ENCODE data around the gene MSL3B.

The MSL3B gene

GRCh38 chr2:233852056-233852455 is 16.1 kb downstream of the MSL3B start:
- no peak for DNase-seq (ENCODE audit: low read depth)

DNA sequence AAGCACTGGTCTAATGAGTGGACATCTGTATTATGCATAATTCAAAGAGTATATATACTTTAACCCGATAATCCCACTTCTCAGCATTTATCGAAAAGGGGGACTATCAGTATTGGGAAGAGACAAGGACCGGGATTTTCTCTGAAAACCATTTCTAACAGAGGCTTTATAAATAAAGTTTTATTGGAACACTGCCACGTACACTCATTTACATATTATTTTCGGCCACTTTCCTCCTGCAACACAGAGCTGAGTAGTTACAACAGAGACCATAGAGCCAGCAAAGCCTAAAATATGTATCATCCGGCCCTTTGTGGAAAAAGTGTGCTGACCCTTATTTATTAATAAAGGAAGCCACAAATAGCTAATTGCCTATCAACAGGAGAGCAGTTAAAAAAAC is 17.0 kb downstream of the MSL3B start:
- DNase-seq (ENCODE audit: low read depth) = no peak

DNA sequence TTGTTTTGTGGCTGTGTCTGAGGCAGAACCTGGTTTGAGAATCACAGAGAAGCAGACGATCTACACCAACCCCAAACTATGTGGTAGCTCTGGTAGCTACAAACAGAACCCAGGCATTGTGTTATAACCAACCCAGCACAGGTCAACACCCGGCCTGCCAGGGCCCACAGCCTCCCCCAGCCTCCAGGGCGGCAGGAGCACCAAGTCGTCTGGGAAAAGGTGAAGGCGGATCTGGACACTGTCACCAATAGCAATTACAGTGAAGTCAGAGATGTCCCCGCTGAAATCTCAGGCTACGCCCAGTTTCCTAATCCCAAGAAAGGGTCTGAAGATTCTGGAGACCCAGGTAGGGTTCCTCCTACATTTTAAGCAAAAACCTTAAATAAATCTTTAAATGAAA is 17.4 kb downstream of the MSL3B start:
- DNase-seq (ENCODE audit: low read depth) = no peak

GRCh38 chr2:233849607-233850271 is 18.4 kb downstream of the MSL3B start:
- no peak for DNase-seq (ENCODE audit: low read depth)

DNA sequence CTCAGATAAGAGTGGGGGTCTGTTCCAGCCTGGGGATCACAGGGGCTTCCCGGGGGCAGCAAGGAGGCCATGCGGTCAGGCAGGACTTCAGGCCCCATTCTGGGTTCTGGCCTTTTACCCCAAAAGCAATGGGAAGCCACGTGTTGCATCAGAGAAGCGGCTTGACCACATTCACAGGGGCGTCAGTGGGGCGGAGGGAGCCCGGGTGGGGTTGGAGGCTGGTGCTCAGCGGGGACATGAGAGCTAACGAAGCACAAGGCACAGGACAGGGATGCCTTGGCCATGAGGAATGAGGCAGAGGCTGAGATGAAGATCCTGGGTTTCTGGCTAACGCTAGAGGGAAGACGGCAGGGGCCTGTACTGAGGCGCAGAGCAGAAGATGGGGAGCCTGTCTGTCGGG is 19.9 kb downstream of the MSL3B start:
- DNase-seq (ENCODE audit: low read depth) = no peak

DNA sequence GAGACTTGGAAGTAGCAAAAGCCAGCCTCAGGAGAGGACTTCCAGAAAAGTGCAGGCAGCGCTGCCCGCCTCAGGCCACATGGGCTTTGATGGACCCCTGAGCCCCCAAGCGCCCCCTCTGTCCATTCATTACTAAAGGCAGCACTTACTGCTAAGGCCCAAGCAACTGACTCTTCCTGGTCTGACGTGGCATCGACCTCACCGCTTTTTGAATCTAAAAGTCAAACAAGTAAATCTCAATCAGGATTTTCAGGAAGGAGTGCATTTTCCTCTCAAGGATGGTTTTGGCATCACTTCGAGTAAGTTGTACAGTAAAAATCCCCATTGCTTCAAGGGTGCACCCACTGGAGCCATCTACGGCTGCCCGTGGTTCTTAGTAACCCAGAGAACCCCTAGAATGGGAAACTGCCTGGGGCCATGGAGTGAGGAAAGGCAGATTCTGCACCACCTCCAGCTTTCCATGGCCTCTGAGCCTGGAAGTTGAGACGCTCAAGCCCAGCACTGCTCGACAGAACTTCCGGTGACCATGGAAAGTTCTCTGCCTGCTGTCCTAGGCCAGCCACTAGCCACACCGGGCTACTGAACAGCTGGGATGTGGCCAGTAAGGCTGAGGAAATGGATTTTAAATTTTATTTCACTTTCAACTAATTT is 20.8 kb downstream of the MSL3B start:
- no peak for DNase-seq (ENCODE audit: low read depth)

- no peak for DNase-seq (ENCODE audit: low read depth)
These were observed 21.6 kb downstream of the MSL3B start for GRCh38 chr2:233846387-233847247.

GRCh38 chr2:233845301-233846060 is 22.7 kb downstream of the MSL3B start:
- DNase-seq (ENCODE audit: low read depth) = no peak

- DNase-seq (ENCODE audit: low read depth) = no peak
These were observed 23.4 kb downstream of the MSL3B start for GRCh38 chr2:233844836-233845235.

GRCh38 chr2:233844064-233844807 is 23.9 kb downstream of the MSL3B start:
- DNase-seq (ENCODE audit: low read depth) = no peak

DNA sequence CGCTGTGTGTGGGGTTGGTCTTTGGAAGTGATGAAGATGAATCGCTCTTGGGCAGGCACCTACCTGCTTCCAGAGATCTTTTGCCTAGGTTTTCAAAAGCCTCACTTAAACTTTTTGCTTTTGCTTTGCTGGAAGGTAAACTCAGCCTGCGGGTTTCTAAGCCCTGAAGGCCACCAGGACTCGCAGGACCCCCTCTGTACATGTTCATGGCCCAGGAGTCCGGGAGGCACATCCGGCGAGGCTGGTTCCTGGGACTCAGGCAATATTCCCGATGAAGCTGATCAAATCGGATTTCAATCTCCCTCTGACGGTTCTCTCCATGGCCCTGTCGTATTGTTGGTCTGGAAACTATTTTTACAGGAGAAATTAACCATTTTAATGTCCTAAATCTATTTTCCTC is 27.0 kb downstream of the MSL3B start:
- no peak for DNase-seq (ENCODE audit: low read depth)

GRCh38 chr2:233840520-233840919 is 27.7 kb downstream of the MSL3B start:
- no peak for DNase-seq (ENCODE audit: low read depth)

DNA sequence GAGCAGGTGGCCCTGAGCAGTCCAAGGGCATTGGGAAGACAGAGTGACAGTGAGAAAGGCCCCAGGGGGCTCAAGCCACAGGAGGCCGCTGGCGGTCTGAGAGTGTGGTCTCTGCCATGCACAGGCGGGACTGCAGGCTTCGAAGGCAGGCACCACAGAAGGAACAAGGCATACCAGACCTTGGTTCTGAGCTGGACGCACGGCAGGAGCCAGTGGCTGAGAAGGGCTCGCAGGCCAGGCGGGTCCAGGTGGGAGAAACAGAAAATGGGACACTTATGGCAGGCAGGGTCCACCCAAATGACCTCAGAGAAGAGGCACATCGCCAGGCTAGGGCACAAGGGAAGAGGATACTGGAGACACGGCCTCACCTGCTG is 28.8 kb downstream of the MSL3B start:
- no peak for DNase-seq (ENCODE audit: low read depth)

DNA sequence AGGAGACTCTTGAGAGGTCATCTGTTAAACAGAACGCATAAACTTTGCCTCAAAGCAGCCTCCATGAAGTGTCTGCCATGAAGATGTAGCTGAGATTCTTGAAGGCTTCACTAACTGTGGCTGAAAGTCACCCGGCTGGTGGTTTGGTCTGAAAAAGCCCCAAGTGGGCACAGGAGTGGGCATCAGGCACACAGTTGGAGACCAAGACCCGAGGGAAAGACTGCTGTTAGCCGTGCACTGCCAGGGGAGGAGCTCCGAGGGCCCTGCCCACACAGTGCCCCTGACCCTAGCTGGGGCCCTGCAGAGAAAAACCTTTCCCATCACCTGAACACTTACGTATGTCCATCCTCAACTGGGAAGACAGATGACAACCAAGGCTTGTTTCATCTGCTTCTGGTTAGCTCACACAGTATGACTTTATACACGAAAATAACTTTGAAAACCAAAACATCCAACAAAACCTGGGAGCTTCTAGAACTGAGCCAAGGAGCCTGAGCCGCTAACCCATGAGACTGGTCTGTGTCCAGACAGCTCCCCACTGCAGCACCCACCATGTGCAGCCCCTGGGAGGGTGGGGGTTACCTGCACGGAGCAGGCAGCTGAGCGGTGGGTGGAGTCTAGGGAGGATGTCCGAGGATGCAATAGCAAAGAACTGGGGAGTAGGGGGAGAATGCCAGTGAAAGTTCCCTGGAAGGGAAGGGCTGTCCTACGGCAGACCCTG is 29.3 kb downstream of the MSL3B start:
- no peak for DNase-seq (ENCODE audit: low read depth)

DNA sequence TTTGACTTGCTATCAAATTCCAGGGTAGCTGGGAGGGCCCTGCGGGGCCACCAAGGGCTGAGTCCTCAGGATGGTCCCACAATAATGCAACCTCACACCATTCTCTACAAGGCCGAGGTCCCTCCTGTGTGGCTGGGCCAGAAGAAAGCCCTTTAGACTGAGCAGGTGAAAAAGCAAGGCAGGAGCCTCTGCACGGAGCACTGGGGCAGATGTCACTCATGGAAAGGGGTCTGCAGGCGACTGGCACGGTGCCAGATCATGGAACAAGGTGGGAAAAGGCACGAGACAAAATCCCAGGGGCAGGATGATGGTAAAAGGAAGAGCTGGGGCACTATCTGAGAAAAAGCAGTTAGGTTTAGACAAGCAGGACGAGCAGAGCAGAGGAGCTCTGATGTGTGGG is 29.9 kb downstream of the MSL3B start:
- no peak for DNase-seq (ENCODE audit: low read depth)

GRCh38 chr2:233837694-233838229 is 30.4 kb downstream of the MSL3B start:
- no peak for DNase-seq (ENCODE audit: low read depth)

- DNase-seq (ENCODE audit: low read depth) = no peak
These were observed 31.8 kb downstream of the MSL3B start for GRCh38 chr2:233836359-233836758.

DNA sequence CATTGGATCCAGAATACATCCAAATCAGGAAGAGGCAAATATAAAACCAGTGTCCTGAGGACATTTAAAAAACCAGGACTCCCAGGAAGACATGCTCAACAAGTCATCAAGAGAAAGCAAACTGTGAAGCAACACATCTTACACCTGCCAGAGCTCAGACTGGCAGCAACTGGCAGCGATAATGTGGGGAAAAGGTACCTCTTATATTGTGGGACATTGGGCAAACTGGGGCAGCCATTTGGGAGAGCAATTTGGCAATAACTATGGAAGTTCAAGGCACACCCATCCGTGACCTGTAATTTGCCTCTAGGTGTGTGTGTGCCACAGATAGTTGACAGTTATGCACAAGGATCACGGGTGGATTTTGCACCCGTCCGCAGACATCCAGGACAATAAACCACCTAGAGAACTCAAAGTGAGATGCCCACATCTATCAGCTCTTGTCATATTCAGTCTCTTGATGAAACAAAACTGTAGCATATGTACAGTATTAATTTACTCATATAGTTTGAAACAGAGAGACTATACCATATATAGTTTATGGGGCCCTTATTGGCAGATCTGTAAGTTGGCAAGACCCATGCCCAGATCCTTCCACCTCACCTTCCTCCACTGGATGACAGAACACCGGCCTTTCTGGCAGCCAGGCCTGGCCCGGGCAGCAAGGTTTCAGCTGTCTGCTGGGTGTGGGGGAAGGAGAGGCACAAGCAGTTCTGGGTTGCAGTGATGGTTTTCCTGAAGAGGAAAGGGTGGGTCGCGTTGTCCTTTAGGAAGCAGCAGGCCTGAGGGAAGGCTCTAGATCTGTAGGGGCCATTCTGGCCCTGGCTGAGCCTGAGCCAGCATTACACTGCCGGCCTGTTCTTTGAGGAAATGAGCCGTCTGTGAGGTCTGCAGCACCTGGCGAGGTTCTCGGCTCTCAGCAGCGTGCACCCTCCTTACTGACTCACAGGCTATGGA is 32.7 kb downstream of the MSL3B start:
- DNase-seq (ENCODE audit: low read depth) = no peak

DNA sequence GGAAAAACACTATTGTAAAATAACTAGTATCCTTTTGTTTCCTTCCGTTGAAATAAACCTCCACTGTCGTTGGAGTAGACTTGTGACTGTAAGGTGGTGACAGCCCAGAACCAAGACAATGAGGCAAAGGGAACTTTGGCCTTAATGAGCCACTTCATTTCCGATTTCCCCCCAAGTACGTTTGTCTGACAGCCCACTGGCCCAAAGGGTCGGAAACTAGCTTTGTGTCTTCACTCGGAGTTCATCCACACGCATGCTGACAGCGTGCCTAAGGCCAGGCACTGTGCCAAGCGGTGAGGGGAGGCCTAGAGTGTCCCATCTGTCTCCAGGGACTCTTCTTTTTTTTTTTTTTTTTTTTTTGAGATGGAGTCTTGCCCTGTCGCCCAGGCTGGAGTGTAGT is 34.8 kb downstream of the MSL3B start:
- DNase-seq (ENCODE audit: low read depth) = no peak

Measured in activated T-cell treated with anti-CD3 and anti-CD28 coated beads for 24 hours (primary cell).